Loucy (cell line): ENCODE measurements around the gene MSI1.

ENCODE experiments used
- H2AFZ ChIP-seq: fragments of 200-600 bp; sonication (generic); 2 replicates; pipeline ENCODE4 v1.6.0; 2016; ENCODE audit warnings: antibody characterized with exemption, mild to moderate bottlenecking, low read length, moderate library complexity
- H3F3A ChIP-seq: fragments of 200-600 bp; 2 replicates; pipeline ENCODE4 v1.6.0; 2016; ENCODE audit warnings: antibody characterized with exemption, low read depth, mild to moderate bottlenecking
- H3K27me3 ChIP-seq: fragments of 200-600 bp; sonication (generic); 2 replicates; pipeline ENCODE4 v1.6.1; 2014; ENCODE audit warnings: low read length, mild to moderate bottlenecking; ENCODE audit not compliant: insufficient read depth, poor library complexity, severe bottlenecking
- H3K36me3 ChIP-seq: fragments of 200-600 bp; sonication (generic); 2 replicates; pipeline ENCODE4 v1.6.1; 2016; ENCODE audit warnings: low read length; ENCODE audit not compliant: insufficient read depth
- H3K4me1 ChIP-seq: fragments of 200-600 bp; sonication (generic); 2 replicates; pipeline ENCODE4 v1.5.1; 2014; ENCODE audit warnings: low read length, mild to moderate bottlenecking; ENCODE audit not compliant: insufficient read depth, poor library complexity, severe bottlenecking
- H3K4me2 ChIP-seq: fragments of 200-600 bp; sonication (generic); 2 replicates; pipeline ENCODE4 v1.6.0; 2014; ENCODE audit warnings: antibody characterized with exemption, low read length, low read depth, mild to moderate bottlenecking; ENCODE audit not compliant: poor library complexity, severe bottlenecking
- H3K4me3 ChIP-seq: fragments of 200-600 bp; sonication (generic); 2 replicates; pipeline ENCODE4 v1.5.1; 2014; ENCODE audit warnings: low read length, mild to moderate bottlenecking, mixed read lengths; ENCODE audit not compliant: poor library complexity, severe bottlenecking
- H3K79me2 ChIP-seq: fragments of 200-600 bp; sonication (generic); 2 replicates; pipeline ENCODE4 v1.6.1; 2014; ENCODE audit warnings: low read length; ENCODE audit not compliant: insufficient read depth
- H3K9ac ChIP-seq: fragments of 200-600 bp; sonication (generic); 2 replicates; pipeline ENCODE4 v1.6.0; 2014; ENCODE audit warnings: mild to moderate bottlenecking, low read depth, low read length, moderate library complexity; ENCODE audit not compliant: poor library complexity, severe bottlenecking
- H3K9me2 ChIP-seq: fragments of 200-600 bp; sonication (generic); replicated peaks from 2 replicates; pipeline ENCODE4 v1.6.1; 2016; ENCODE audit warnings: low read depth, low read length, mixed read lengths
- H3K9me3 ChIP-seq: fragments of 200-600 bp; sonication (generic); 2 replicates; pipeline ENCODE4 v1.6.1; 2014; ENCODE audit warnings: mild to moderate bottlenecking, antibody characterized with exemption, low read length, low read depth; ENCODE audit not compliant: insufficient read depth
- H4K20me1 ChIP-seq: fragments of 200-600 bp; sonication (generic); 2 replicates; pipeline ENCODE4 v1.6.0; 2014; ENCODE audit warnings: antibody characterized with exemption, low read length, mild to moderate bottlenecking; ENCODE audit not compliant: insufficient read depth, poor library complexity, severe bottlenecking
- EZH2phosphoT487 ChIP-seq: fragments of 200-600 bp; IDR thresholded peaks from 2 replicates; pipeline ENCODE4 v1.6.1; 2018; ENCODE audit warnings: antibody characterized with exemption, mild to moderate bottlenecking, moderate library complexity, borderline replicate concordance
- TF ChIP-seq, protein P1 (sequence below): fragments of 200-600 bp; sonication (generic); conservative IDR thresholded peaks from 2 replicates; pipeline ENCODE4 v1.5.1; 2014; ENCODE audit warnings: mild to moderate bottlenecking, antibody characterized with exemption, low read length

The MSI1 gene

DNA sequence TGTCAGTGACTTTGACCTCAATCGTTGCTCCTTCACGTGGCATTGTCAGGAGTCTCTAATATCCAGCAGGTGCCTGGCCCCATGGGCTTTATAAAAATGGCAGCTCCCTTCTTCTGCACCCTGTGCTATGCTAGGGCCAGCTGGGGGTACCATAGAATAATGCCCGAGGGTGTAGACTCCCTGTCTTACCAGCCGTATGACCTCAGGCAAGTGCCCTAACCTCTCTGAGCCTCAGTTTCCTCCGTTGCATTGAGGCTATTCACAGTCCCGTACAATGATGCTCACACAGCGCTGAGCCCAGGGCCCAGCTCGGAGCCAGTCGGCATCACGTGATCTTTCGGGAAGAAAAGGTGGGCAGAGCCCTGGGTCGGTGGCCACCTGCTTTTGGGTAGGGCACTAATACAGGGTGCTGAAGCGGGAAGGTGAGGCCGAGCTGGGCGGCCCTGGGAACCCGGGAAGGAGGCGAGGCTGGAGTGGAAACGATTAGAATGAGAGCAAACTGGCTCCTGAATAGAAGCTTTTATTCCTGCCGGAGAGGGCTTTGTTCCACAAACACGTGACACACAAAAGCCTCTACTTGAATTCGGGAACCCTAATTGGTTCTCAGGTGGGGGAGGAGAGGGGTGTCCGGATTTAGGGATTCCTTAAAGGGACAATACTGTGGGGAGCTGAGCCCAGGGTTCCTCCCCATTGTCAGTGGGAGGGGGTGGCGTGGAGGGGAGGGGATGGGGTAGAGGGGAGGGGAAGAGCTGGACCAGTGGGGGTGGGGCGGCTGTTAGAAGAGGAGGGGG, 19.9 kb upstream of the MSI1 start:
- Histone ChIP-seq H3K9me3 (no peaks in the 10 kb centered on the region), H3K4me1 (no peaks in the 10 kb centered on the region), H2AFZ (no peak overlapping the region), H3F3A (no peaks in the 10 kb centered on the region), H3K36me3 (no peaks in the 10 kb centered on the region), H3K27me3 (no peaks in the 10 kb centered on the region), H3K9ac (no peak overlapping the region), H3K4me3 (no peak overlapping the region), H3K79me2 (no peaks in the 10 kb centered on the region), H4K20me1 (no peaks in the 10 kb centered on the region), H3K9me2 (no peaks in the 10 kb centered on the region), H3K4me2 (no peak overlapping the region)
- TF ChIP-seq EZH2phosphoT487: no peak
- TF ChIP-seq, protein P1, sequence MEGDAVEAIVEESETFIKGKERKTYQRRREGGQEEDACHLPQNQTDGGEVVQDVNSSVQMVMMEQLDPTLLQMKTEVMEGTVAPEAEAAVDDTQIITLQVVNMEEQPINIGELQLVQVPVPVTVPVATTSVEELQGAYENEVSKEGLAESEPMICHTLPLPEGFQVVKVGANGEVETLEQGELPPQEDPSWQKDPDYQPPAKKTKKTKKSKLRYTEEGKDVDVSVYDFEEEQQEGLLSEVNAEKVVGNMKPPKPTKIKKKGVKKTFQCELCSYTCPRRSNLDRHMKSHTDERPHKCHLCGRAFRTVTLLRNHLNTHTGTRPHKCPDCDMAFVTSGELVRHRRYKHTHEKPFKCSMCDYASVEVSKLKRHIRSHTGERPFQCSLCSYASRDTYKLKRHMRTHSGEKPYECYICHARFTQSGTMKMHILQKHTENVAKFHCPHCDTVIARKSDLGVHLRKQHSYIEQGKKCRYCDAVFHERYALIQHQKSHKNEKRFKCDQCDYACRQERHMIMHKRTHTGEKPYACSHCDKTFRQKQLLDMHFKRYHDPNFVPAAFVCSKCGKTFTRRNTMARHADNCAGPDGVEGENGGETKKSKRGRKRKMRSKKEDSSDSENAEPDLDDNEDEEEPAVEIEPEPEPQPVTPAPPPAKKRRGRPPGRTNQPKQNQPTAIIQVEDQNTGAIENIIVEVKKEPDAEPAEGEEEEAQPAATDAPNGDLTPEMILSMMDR: no peak

DNA sequence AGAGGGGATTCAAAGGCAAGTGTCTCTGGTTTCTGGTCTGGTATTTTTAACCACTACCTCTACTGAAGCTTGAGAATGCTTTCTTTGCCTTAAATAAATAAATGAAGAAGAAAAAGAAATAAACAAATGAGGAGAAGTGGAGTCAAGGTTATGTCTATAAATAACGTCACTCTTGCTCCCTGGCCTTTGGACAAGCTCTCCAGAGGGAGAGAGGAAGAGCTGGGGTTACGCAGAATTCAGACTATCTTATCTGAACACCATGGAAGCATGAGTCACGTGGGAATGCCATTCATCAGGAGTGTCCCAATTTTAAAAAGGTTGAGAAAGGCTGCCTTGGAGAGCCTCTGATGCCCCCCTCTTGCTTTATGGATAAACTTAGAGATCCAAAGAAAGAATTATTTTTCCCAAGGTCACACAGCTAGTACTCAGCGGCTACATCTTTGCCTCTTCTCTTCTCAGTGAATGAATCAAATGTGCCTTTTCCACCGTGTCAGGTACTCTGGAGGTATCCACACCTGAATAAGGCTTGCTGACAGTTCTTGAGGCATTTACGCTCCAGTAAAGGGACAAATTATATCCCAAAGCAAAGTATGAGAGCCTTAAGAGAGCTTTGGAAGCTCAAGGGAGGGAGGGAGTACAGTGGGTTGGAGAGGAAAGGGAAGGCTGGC, 12.9 kb upstream of the MSI1 start:
- Histone ChIP-seq H3K79me2 (no peaks in the 10 kb centered on the region), H3K4me3 (no peak overlapping the region), H3F3A (no peaks in the 10 kb centered on the region), H3K9me2 (no peaks in the 10 kb centered on the region), H3K4me1 (no peaks in the 10 kb centered on the region), H3K4me2 (no peak overlapping the region), H4K20me1 (no peaks in the 10 kb centered on the region), H3K27me3 (no peaks in the 10 kb centered on the region), H2AFZ (no peak overlapping the region), H3K36me3 (no peaks in the 10 kb centered on the region), H3K9ac (no peak overlapping the region), H3K9me3 (no peaks in the 10 kb centered on the region)
- no peak for TF ChIP-seq EZH2phosphoT487
- TF ChIP-seq, protein P1: no peak

DNA sequence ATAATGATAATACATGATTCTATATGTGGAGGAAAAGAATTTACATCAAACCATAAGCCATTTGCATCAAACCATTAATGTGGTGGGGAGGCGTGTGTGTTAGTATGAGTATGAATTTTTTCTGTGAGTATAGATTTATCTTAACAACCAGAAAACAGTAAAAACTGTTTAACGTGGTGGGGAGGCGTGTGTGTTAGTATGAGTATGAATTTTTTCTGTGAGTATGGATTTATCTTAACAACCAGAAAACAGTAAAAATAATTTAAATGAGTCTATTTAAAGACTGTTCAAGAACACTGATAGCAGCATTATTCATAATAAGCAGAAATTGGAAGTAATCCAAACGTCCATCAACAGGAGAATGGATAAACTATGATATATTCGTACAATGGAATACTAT, 9.1 kb upstream of the MSI1 start:
- H3K4me1 ChIP-seq: no peaks in the 10 kb centered on the region
- H3F3A ChIP-seq: no peaks in the 10 kb centered on the region
- H3K4me3 ChIP-seq: no peak overlapping the region
- H2AFZ ChIP-seq: no peak overlapping the region
- no peaks in the 10 kb centered on the region for H3K9me3 ChIP-seq
- no peaks in the 10 kb centered on the region for H4K20me1 ChIP-seq
- no peaks in the 10 kb centered on the region for H3K9me2 ChIP-seq
- H3K27me3 ChIP-seq: no peaks in the 10 kb centered on the region
- H3K9ac ChIP-seq: no peak overlapping the region
- no peak overlapping the region for H3K4me2 ChIP-seq
- no peaks in the 10 kb centered on the region for H3K36me3 ChIP-seq
- no peak for TF ChIP-seq EZH2phosphoT487
- TF ChIP-seq, protein P1: no peak
- H3K79me2 ChIP-seq: no peaks in the 10 kb centered on the region
